ENCODE results near the gene KSR1. TPM values are rescaled to one million over a fixed set of nuclear protein-coding genes. Genes with fewer than 3 reads are reported as not detected.
A peak's percentile ranks its signal among the peaks of the same experiment; 100 is the strongest.

KSR1 gene
- total and polyA plus RNA-seq, 9 of the 15 experiments (the other 6 are each of a cell fraction or from before 2014, with no cell fraction given) = 1.4 to 51.7 (median 18.4) TPM

DNA sequence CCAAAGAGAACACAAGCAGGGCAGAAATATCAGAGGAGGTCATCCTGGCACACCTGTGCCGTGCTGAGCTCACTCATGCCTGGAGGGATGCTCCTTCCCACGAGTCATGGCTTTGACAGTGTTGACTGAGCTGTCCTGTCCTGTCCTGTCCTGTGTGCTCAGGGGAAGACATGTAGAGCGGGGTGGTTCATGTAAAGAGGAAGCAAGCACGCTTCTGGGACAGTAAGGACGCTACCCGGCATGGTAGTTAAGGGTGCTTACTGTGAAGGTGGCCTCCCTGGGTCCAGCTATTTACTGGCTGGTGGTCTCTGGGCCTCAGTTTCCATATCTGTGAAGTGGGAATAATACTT lies 175.1 kb downstream of the KSR1 start:
- H3K4me2 ChIP-seq (ENCODE audit: insufficient read depth, low read length) = no peak overlapping the region
- ChIA-PET CTCF (ENCODE audit: low intra/inter-chr PET ratio) (no interaction called here), POLR2A (no interaction called here)
- ATAC-seq (peak; percentile 7; the same call in 2 of the 3 replicates), FAIRE-seq (no peak), DNase-seq (ENCODE audit: extremely low read depth in 1 of 4, low spot score in 3 of 4) (no peak)
- peaks cover 34 to 35% of the 10 kb centered on the region in 2 experiments for H3K4me1 ChIP-seq (replicated peaks in 1 of 2; ENCODE audit: control insufficient read depth in 2 of 2, insufficient read depth in 2 of 2, low read length in 2 of 2)
- no peaks in the 10 kb centered on the region for H3K79me2 ChIP-seq (ENCODE audit: control insufficient read depth, insufficient read depth, low read length)
- TF ChIP-seq BRF1 (IDR thresholded peaks at IDR 0.05; ENCODE audit: borderline replicate concordance, extremely low read depth, insufficient read length) (no peak), PRMT5 (CRISPR knock-in tag; IDR thresholded peaks at IDR 0.05) (no peak), KHSRP (IDR thresholded peaks at IDR 0.05) (no peak), TEAD4 (IDR thresholded peaks at IDR 0.05; ENCODE audit: low read length) (no peak), TEAD4 (CRISPR knock-in tag; IDR thresholded peaks at IDR 0.05; ENCODE audit: borderline replicate concordance) (no peak), MEF2D (tag; conservative IDR thresholded peaks at IDR 0.05; ENCODE audit: low read depth) (no peak), THRA (IDR thresholded peaks at IDR 0.05) (no peak), ZNF133 (CRISPR knock-in tag; IDR thresholded peaks at IDR 0.05) (no peak), CREM (IDR thresholded peaks at IDR 0.05; ENCODE audit: low read depth) (no peak), ARID4B (CRISPR knock-in tag; IDR thresholded peaks at IDR 0.05) (no peak), HMGN3 (IDR thresholded peaks at IDR 0.05; ENCODE audit: borderline replicate concordance, extremely low read depth, insufficient read length, low read depth, low read length) (no peak), TAF7 (tag; IDR thresholded peaks at IDR 0.05) (no peak), ZSCAN29 (IDR thresholded peaks at IDR 0.05) (no peak), PRPF4 (IDR thresholded peaks at IDR 0.05; ENCODE audit: insufficient read depth, low read depth, low read length, poor library complexity, severe bottlenecking) (no peak), NRF1 (conservative IDR thresholded peaks at IDR 0.05 in 1 of 2, IDR thresholded peaks at IDR 0.05 in 1 of 2) (no peak), MBD2 (IDR thresholded peaks at IDR 0.05; ENCODE audit: borderline replicate concordance, low read depth) (no peak)
- TF ChIP-seq, protein P1, sequence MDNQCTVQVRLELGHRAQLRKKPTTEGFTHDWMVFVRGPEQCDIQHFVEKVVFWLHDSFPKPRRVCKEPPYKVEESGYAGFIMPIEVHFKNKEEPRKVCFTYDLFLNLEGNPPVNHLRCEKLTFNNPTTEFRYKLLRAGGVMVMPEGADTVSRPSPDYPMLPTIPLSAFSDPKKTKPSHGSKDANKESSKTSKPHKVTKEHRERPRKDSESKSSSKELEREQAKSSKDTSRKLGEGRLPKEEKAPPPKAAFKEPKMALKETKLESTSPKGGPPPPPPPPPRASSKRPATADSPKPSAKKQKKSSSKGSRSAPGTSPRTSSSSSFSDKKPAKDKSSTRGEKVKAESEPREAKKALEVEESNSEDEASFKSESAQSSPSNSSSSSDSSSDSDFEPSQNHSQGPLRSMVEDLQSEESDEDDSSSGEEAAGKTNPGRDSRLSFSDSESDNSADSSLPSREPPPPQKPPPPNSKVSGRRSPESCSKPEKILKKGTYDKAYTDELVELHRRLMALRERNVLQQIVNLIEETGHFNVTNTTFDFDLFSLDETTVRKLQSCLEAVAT (IDR thresholded peaks at IDR 0.05) = no peak
- 79% methylated on average over 6 of the region's 6 CpGs for WGBS (ENCODE audit: insufficient coverage, low coverage, missing lambda C conversion rate)
- H3K9ac ChIP-seq (ENCODE audit: insufficient read depth in 1 of 2, low read depth in 2 of 2, low read length in 2 of 2) = no peak overlapping the region
- in situ Hi-C loops (cut with MboI) = no loop called here
- H4K20me1 ChIP-seq (replicated peaks; ENCODE audit: control insufficient read depth, insufficient read depth, low read length) = no peaks in the 10 kb centered on the region
- no peak overlapping the region for H2AFZ ChIP-seq (ENCODE audit: low read depth, low read length)
- BruUV-seq (replicated peaks) = no TSS peak
- no peaks in the 10 kb centered on the region for H3K27me3 ChIP-seq (ENCODE audit: control insufficient read depth in 2 of 2, insufficient read depth in 2 of 2, low read length in 2 of 2)
- H3K4me3 ChIP-seq = no peak overlapping the region
- H3K36me3 ChIP-seq (ENCODE audit: control insufficient read depth, insufficient read depth, low read length) = peaks cover 8% of the 10 kb centered on the region; the same call in 2 of the 3 replicates
- H3K9me3 ChIP-seq (replicated peaks; ENCODE audit: control insufficient read depth, insufficient read depth, low read depth, low read length) = no peaks in the 10 kb centered on the region
- H3K27ac ChIP-seq (ENCODE audit: extremely low read depth, low read depth, low read length) = peak overlapping the region; percentile 28; the same call in 1 of the 3 replicates
- intact Hi-C loops (cut with micrococcal nuclease) = no loop called here
- no peaks in the 10 kb centered on the region for H3K9me1 ChIP-seq (ENCODE audit: control insufficient read depth, insufficient read depth, low read length)
